B cell (primary cell): ENCODE results near the gene NLGN4Y. TPM values are rescaled to one million over a fixed set of nuclear protein-coding genes. Genes with fewer than 3 reads are reported as not detected.

ENCODE experiments used
- ATAC-seq: fragments of 200-7000 bp; cut with Tn5 transposase; one replicate; pipeline ENCODE4 v1.10.0; 2021; ENCODE audit warnings: low read depth, mild to moderate bottlenecking, moderate number of reproducible peaks, moderate library complexity
- CTCF ChIA-PET: fragments of 350-600 bp; sonication (Branson Sonifier 250); formaldehyde crosslinking; loops from one replicate; lab custom pipeline; 2021; ENCODE audit warnings: antibody characterized with exemption, inconsistent platforms; lab: Charles Lee
- POLR2A ChIA-PET: fragments of 350-600 bp; sonication (Branson Sonifier 250); formaldehyde crosslinking; loops from one replicate; lab custom pipeline; 2021; ENCODE audit warnings: antibody characterized with exemption; lab: Charles Lee
- DNase-seq: peaks from one replicate; pipeline ENCODE4 v3.0.0; 2013
- H2AFZ ChIP-seq: 2 replicates; pipeline ENCODE4 v1.6.1; 2012; ENCODE audit warnings: mild to moderate bottlenecking, low read depth, low read length; ENCODE audit not compliant: insufficient read depth, poor library complexity, severe bottlenecking
- H3K27ac ChIP-seq, 2 donors: 1 replicate in 1 of 2; 2 replicates in 1 of 2; pipeline ENCODE4 v1.5.1; 2012 to 2013; ENCODE audit warnings: low read length in 2 of 2, mild to moderate bottlenecking in 2 of 2, moderate library complexity in 1 of 2
- H3K27me3 ChIP-seq, 4 experiments: fragments of 200-600 bp in 1 of 4; sonication (generic) in 1 of 4; replicated peaks in 1 of 4; 1 replicate in 2 of 4; 2 replicates in 2 of 4; pipeline versions ENCODE4 v1.6.1 to v1.7.0; 2013 to 2016; ENCODE audit warnings: low read length in 3 of 4, mild to moderate bottlenecking in 2 of 4, mixed read lengths in 1 of 4, moderate library complexity in 1 of 4; ENCODE audit not compliant: insufficient read depth in 4 of 4, control insufficient read depth in 3 of 4; ENCODE audit errors: control extremely low read depth in 1 of 4
- H3K36me3 ChIP-seq, 2 experiments: replicated peaks in 1 of 2; 1 replicate in 1 of 2; 2 replicates in 1 of 2; pipeline versions ENCODE4 v1.6.1 to v1.7.1; 2013; ENCODE audit warnings: low read length in 1 of 2; ENCODE audit not compliant: insufficient read depth in 2 of 2, control insufficient read depth in 1 of 2; ENCODE audit errors: control extremely low read depth in 1 of 2, extremely low read depth in 1 of 2
- H3K4me1 ChIP-seq, 2 donors: fragments of 200-600 bp in 1 of 2; sonication (generic) in 1 of 2; 1 replicate in 1 of 2; 2 replicates in 1 of 2; pipeline versions ENCODE4 v1.5.1 to v1.6.1; 2013 to 2017; ENCODE audit warnings: low read length in 2 of 2; ENCODE audit not compliant: control insufficient read depth in 2 of 2, insufficient read depth in 2 of 2
- H3K4me2 ChIP-seq: replicated peaks from 2 replicates; pipeline ENCODE3; 2012; ENCODE audit warnings: mild to moderate bottlenecking, low read depth, low read length; ENCODE audit not compliant: poor library complexity, severe bottlenecking
- H3K4me3 ChIP-seq, 5 experiments: fragments of 200-600 bp in 1 of 5; sonication (generic) in 1 of 5; 1 replicate in 3 of 5; 2 replicates in 2 of 5; pipeline versions ENCODE4 v1.5.1 to v1.7.0; 2011 to 2016; ENCODE audit warnings: low read length in 4 of 5, mild to moderate bottlenecking in 4 of 5, low read depth in 2 of 5, control low read depth in 1 of 5, moderate library complexity in 1 of 5; ENCODE audit not compliant: insufficient read depth in 1 of 5; ENCODE audit errors: control extremely low read depth in 1 of 5, extremely low read depth in 1 of 5
- H3K79me2 ChIP-seq: fragments of 200-600 bp; sonication (generic); one replicate; pipeline ENCODE4 v1.6.0; 2016; ENCODE audit warnings: low read length; ENCODE audit not compliant: control insufficient read depth, insufficient read depth
- H3K9ac ChIP-seq: fragments of 200-600 bp; sonication (generic); 2 replicates; pipeline ENCODE4 v1.6.1; 2017; ENCODE audit warnings: mild to moderate bottlenecking, low read length, moderate library complexity
- H3K9me3 ChIP-seq, 3 donors: one replicate each; pipeline versions ENCODE4 v1.6.1 to v1.7.1; 2013; ENCODE audit warnings: low read length in 2 of 3; ENCODE audit not compliant: control insufficient read depth in 2 of 3, insufficient read depth in 1 of 3; ENCODE audit errors: control extremely low read depth in 1 of 3
- H4K20me1 ChIP-seq: 2 replicates; pipeline ENCODE4 v1.6.0; 2012; ENCODE audit warnings: mild to moderate bottlenecking, low read length; ENCODE audit not compliant: insufficient read depth, control insufficient read depth, poor library complexity, severe bottlenecking
- H3K27ac Mint-ChIP-seq: one replicate; pipeline ENCODE4 v1.8.0; 2021; ENCODE audit warnings: mixed read lengths
- H3K27me3 Mint-ChIP-seq: one replicate; pipeline ENCODE4 v1.8.0; 2021; ENCODE audit warnings: mixed read lengths
- H3K4me1 Mint-ChIP-seq: one replicate; pipeline ENCODE4 v1.8.0; 2021; ENCODE audit warnings: mixed read lengths
- H3K4me3 Mint-ChIP-seq: one replicate; pipeline ENCODE4 v1.8.0; 2021; ENCODE audit warnings: mixed read lengths
- H3K9me3 Mint-ChIP-seq: one replicate; pipeline ENCODE4 v1.8.0; 2022; ENCODE audit warnings: mixed read lengths; ENCODE audit not compliant: insufficient read depth
- CTCF ChIP-seq: fragments of 200-600 bp; IDR thresholded peaks from one replicate; pipeline ENCODE4 v1.8.0; 2022; ENCODE audit warnings: antibody characterized with exemption, mild to moderate bottlenecking
- EZH2 ChIP-seq: IDR thresholded peaks from 2 replicates; pipeline ENCODE4 v1.6.1; 2012; ENCODE audit warnings: borderline replicate concordance, low read depth, mild to moderate bottlenecking, moderate library complexity, low read length; ENCODE audit not compliant: insufficient read depth, poor library complexity, severe bottlenecking
- WGBS: methylation state at CpG from one replicate; pipeline ENCODE4 v1.1.5; 2013; ENCODE audit warnings: missing lambda C conversion rate; ENCODE audit not compliant: insufficient coverage; 5-methylcytosine and 5-hydroxymethylcytosine counted together
- intact Hi-C: fragments of 100-400 bp; cut with micrococcal nuclease; formaldehyde crosslinking; loops from one replicate; pipeline ENCODE4 v1.10.0; 2022
- polyA plus RNA-seq: library from polyadenylated mRNA; depleted of rRNA; stranded (reverse); fragments of >200 nt; gene quantifications from 2 replicates; pipeline ENCODE4 v1.2.3, GENCODE V29; 2012
- total RNA-seq, 2 donors: library from RNA; stranded (reverse); fragments of 120-200 nt in 1 of 2; gene quantifications; 1 replicate in 1 of 2; 2 replicates in 1 of 2; pipeline versions ENCODE4 v1.2.3 to v1.2.4, GENCODE V29; 2013 to 2022

Gene NLGN4Y
- total and polyA plus RNA-seq, 2 donors (not counting 1 experiment from before 2014, with no cell fraction given), result 1.9 TPM; not detected in 1

GRCh38 chrY:14822906-14823305 lies 298.6 kb downstream of the NLGN4Y start:
- CTCF ChIA-PET, result no interaction called here
- POLR2A ChIA-PET, result no interaction called here
- no CpG with 5 or more reads among the region's 1 CpG for WGBS

GRCh38 chrY:14824583-14824982 lies 300.3 kb downstream of the NLGN4Y start:
- H3K36me3 ChIP-seq, result no peaks in the 10 kb centered on the region
- ATAC-seq, result no peak
- no peak for DNase-seq
- no peaks in the 10 kb centered on the region for H3K79me2 ChIP-seq
- H3K9me3 ChIP-seq, result no peaks in the 10 kb centered on the region
- no peak overlapping the region for H3K9ac ChIP-seq
- no peaks in the 10 kb centered on the region for H4K20me1 ChIP-seq
- no peak overlapping the region for H3K27ac ChIP-seq
- no peaks in the 10 kb centered on the region for H3K4me1 ChIP-seq
- Mint-ChIP-seq H3K27ac (no peak overlapping the region), H3K4me1 (no peaks in the 10 kb centered on the region), H3K27me3 (no peaks in the 10 kb centered on the region), H3K4me3 (no peak overlapping the region), H3K9me3 (no peaks in the 10 kb centered on the region)
- ChIA-PET CTCF (no interaction called here), POLR2A (no interaction called here)
- H2AFZ ChIP-seq, result no peak overlapping the region
- no peak for TF ChIP-seq EZH2
- no peak for TF ChIP-seq CTCF
- no peak overlapping the region for H3K4me3 ChIP-seq
- no peaks in the 10 kb centered on the region for H3K27me3 ChIP-seq
- intact Hi-C loops, result no loop called here
- no CpG with 5 or more reads among the region's 2 CpGs for WGBS
- H3K4me2 ChIP-seq, result no peak overlapping the region

More at GRCh38 chrY:14822906-14823305, 298.6 kb downstream of the NLGN4Y start:
- Histone ChIP-seq H3K4me3 (no peak overlapping the region), H3K79me2 (no peaks in the 10 kb centered on the region), H3K4me1 (no peaks in the 10 kb centered on the region), H3K36me3 (no peaks in the 10 kb centered on the region), H3K9me3 (no peaks in the 10 kb centered on the region), H2AFZ (no peak overlapping the region), H3K27me3 (no peaks in the 10 kb centered on the region), H4K20me1 (no peaks in the 10 kb centered on the region), H3K4me2 (no peak overlapping the region), H3K27ac (no peak overlapping the region), H3K9ac (no peak overlapping the region)
- no peak overlapping the region for H3K27ac Mint-ChIP-seq
- H3K9me3 Mint-ChIP-seq, result no peaks in the 10 kb centered on the region
- no peaks in the 10 kb centered on the region for H3K27me3 Mint-ChIP-seq
- intact Hi-C loops, result no loop called here
- DNase-seq, result no peak
- H3K4me1 Mint-ChIP-seq, result no peaks in the 10 kb centered on the region
- TF ChIP-seq EZH2 (no peak), CTCF (no peak)
- no peak for ATAC-seq
- H3K4me3 Mint-ChIP-seq, result no peak overlapping the region
